NCI-H345 treated with DMSO at 0.1 percent for 48 hours (cell line): ENCODE measurements around the gene MYRFL.

Experiments
- DNase-seq: peaks from one replicate; lab custom pipeline; 2025; ENCODE audit not compliant: unreplicated experiment; lab: John Stamatoyannopoulos, UW

Gene MYRFL

GRCh38 chr12:69929125-69929524 lies 104.1 kb downstream of the MYRFL start:
- no peak for DNase-seq

GRCh38 chr12:69929531-69929930 lies 104.5 kb downstream of the MYRFL start:
- DNase-seq = no peak

GRCh38 chr12:69931569-69931968 lies 106.5 kb downstream of the MYRFL start:
- no peak for DNase-seq

GRCh38 chr12:69932154-69932553 lies 107.1 kb downstream of the MYRFL start:
- DNase-seq = no peak

GRCh38 chr12:69932676-69933552 lies 107.9 kb downstream of the MYRFL start:
- DNase-seq = no peak

- DNase-seq = no peak
Observed at GRCh38 chr12:69934011-69934410, 109.0 kb downstream of the MYRFL start.

GRCh38 chr12:69935651-69936100 lies 110.6 kb downstream of the MYRFL start:
- DNase-seq = no peak

GRCh38 chr12:69936214-69936731 lies 111.2 kb downstream of the MYRFL start:
- DNase-seq = no peak

GRCh38 chr12:69936766-69937165 lies 111.7 kb downstream of the MYRFL start:
- no peak for DNase-seq

- no peak for DNase-seq
Observed at GRCh38 chr12:69947123-69947522, 122.1 kb downstream of the MYRFL start.

- no peak for DNase-seq
Observed at GRCh38 chr12:69947897-69948296, 122.9 kb downstream of the MYRFL start.

GRCh38 chr12:69948851-69949250 lies 123.8 kb downstream of the MYRFL start:
- DNase-seq = no peak

GRCh38 chr12:69949311-69950002 lies 124.4 kb downstream of the MYRFL start:
- no peak for DNase-seq

- no peak for DNase-seq
Observed at GRCh38 chr12:69951108-69951507, 126.1 kb downstream of the MYRFL start.

GRCh38 chr12:69952890-69953289 lies 127.9 kb downstream of the MYRFL start:
- no peak for DNase-seq

GRCh38 chr12:69961246-69961645 lies 136.2 kb downstream of the MYRFL start:
- no peak for DNase-seq

- DNase-seq = no peak
Observed at GRCh38 chr12:69966409-69966808, 141.4 kb downstream of the MYRFL start.

- DNase-seq = no peak
Observed at GRCh38 chr12:69966839-69967238, 141.8 kb downstream of the MYRFL start.

- DNase-seq = no peak
Observed at GRCh38 chr12:69969011-69969410, 144.0 kb downstream of the MYRFL start.

GRCh38 chr12:69972136-69972535 lies 147.1 kb downstream of the MYRFL start:
- DNase-seq = no peak

- no peak for DNase-seq
Observed at GRCh38 chr12:69978020-69978419, 153.0 kb downstream of the MYRFL start.

- no peak for DNase-seq
Observed at GRCh38 chr12:69981881-69982475, 157.0 kb downstream of the MYRFL start.
